DMS153 treated with DMSO at 0.1 percent for 48 hours (cell line): Measurements from ENCODE around the gene ADAMTS12.

ENCODE experiments used
- DNase-seq: peaks from one replicate; lab custom pipeline; 2025; ENCODE audit not compliant: unreplicated experiment; lab: John Stamatoyannopoulos, UW

The ADAMTS12 gene

GRCh38 chr5:33809936-33810335 lies 81.9 kb downstream of the ADAMTS12 start:
- DNase-seq: no peak

DNA sequence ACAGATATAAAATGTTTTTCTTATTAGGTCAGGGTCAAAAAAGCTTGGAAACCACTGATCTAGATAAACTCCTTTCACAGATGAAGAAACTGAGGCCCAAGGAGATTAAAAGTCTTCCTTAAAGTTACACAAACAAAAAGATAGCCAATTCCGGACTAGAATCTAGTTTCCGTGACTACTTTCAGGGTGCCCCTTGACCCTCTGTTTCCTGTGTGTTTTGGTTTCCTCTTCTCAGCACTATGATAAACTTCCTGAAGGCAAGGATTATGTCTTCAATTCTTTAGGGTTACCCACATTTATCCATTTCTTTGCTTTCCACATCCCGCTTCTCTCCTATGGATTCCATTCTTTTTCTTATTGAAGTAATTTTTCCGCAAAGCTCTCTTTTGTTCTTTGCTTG lies 83.1 kb downstream of the ADAMTS12 start:
- DNase-seq: no peak

GRCh38 chr5:33807771-33808170 lies 84.0 kb downstream of the ADAMTS12 start:
- no peak for DNase-seq

GRCh38 chr5:33806738-33807442 lies 84.9 kb downstream of the ADAMTS12 start:
- no peak for DNase-seq

- DNase-seq: no peak
Measured at GRCh38 chr5:33801292-33801691, 90.5 kb downstream of the ADAMTS12 start.

GRCh38 chr5:33800241-33800950 lies 91.4 kb downstream of the ADAMTS12 start:
- no peak for DNase-seq

- no peak for DNase-seq
Measured at GRCh38 chr5:33795496-33795895, 96.3 kb downstream of the ADAMTS12 start.

GRCh38 chr5:33794550-33795181 lies 97.1 kb downstream of the ADAMTS12 start:
- no peak for DNase-seq

- DNase-seq: no peak
Measured at GRCh38 chr5:33793836-33794549, 97.8 kb downstream of the ADAMTS12 start.

DNA sequence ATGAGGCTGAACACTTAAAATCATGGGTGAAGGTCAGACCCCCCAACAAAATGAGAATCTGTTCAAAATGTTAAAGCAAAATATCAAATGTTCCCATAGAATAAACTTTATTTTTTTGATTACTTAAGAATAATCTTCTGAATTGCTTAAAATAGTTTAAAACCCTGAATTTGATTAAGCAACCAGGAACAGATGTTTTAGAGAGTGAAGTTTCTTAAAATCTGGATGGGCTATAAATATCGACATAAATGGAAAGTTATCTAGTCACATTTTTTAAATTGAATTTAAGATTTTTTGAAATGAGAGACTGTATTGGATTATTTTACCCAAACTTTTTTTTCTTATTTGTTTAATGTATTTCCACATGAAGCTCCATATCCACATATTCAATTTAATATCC lies 98.5 kb downstream of the ADAMTS12 start:
- DNase-seq: no peak

DNA sequence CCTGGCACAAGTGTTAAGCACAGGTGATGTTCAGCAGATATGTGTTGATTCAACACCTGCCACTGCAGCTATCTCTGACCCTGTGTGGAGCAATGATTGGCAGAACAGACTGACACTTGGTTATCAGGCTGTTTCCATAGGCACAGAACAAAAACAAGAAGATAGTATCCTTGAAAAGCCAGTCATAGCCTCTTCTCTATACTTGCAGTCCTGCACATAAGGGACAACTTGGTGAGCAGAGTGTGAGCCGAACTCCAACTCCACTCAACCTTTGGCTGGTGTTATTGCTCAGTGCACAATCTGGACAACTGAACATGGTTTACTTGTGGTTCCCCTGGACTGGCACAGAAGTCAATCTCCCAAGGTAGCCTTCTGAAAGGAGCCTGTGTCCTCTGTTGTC lies 99.2 kb downstream of the ADAMTS12 start:
- no peak for DNase-seq

DNA sequence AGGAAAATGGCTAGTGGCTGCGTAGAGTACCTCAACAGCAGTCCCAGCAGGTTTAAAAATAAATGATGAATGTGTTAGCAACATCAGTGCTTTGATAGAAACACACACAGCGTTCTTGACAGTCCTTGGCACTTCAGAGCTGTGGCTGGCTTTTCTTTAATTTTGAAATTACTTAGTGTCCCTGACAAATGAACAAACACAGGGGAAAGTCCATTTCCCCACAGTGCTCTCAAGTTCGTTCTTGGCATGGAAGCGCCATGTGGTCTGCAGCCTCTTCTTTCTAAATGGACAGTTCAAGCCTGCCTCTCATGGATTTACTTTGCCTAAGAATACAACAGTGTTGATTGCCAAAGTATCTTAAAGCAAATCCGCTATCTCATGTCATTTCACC lies 102.2 kb downstream of the ADAMTS12 start:
- no peak for DNase-seq

DNA sequence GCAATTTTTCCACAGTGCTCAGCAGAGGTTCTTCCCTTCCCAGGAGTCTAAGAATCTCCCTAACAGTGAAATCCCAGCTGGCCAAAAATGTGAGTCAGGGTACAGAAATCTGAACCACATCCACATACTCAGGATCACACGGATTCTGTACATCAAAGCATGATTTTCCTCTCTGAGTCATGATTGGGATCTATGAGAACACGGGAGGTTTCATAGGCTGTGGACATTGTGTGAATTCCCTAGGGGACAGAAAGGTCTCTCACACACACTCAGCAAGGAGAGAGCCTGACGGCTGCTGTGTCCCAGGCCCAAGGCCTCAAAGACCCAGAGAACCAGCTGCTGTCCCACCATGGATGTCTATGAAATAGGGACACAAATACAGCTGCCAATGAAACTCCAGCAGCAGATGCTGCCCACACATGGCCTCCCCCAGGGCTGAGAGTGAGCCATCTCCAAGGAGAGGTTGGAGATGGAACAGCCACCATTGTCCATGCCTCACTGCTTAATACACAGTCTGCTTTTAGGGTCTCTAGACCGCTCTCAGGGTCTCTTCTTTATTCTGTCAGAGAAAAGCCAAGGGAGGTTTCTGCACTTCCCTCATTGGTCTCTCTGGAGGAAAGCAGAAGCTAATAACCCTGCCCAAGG lies 102.7 kb downstream of the ADAMTS12 start:
- no peak for DNase-seq

- DNase-seq: no peak
Measured at GRCh38 chr5:33785571-33785970, 106.2 kb downstream of the ADAMTS12 start.

DNA sequence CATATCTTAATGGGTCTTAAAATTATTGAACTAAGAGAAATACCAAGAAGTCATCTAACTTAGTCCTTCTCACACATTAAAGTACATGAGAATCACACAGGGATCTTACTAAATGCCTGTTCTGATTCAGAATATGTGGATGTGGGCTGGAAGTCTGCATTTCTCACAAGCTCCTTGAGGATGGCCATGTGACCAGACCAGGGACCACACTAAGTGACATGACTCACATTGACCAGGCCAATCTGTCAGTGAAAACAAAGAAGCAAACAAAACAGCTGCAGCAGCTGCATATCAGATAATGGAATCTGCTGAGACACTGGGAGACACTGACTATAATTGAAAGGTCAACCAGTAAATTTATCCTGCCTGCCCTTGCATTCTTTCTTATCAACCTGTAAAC lies 110.5 kb downstream of the ADAMTS12 start:
- no peak for DNase-seq

DNA sequence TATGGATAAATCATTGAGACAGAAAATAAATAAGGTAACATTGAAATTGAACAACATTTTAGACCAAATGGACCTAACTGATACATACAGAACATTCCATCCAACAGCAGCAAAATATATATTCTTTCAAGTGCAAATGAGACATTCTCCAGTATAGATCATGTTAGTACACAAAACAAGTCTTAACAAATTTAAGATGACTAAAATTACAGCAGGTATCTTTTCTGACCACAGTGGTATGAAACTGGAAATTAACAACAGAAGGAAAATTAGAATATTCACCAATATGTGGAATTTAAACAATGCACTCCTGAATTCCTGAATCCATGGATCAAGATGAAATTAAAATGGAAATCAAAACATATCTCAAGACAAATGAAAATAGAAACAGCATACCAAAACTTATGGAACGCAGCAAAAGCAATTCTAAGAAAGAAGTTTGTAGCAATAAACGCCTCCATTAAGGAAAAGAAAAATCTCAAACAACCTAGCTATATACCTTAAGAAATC lies 115.6 kb downstream of the ADAMTS12 start:
- DNase-seq: no peak

- no peak for DNase-seq
Measured at GRCh38 chr5:33774341-33774740, 117.4 kb downstream of the ADAMTS12 start.

DNA sequence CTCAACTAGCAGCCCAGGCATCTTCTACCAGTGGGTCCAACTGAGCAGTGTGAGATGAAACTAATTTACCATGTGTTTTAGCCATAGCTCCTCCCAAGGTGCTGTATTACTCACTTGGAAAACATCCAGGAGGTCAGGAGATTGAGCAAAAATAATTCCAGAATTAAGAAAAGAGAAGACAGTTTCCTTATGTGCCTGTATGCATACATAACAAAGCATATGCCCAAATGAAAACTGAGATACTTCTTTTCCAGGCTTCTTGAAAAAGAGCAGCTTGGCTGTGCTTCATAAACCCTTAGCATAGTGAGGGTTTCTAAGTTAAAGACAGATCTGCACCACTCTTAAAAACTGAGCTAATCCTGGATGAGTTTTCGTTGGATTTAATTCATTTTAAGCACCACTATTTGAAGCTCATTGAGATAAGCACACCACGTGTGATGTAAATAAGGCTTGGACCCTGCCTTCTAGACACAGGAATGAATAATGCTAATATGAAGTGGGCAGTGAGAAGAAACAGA lies 119.4 kb downstream of the ADAMTS12 start:
- DNase-seq: no peak

- no peak for DNase-seq
Measured at GRCh38 chr5:33769968-33770367, 121.8 kb downstream of the ADAMTS12 start.

- no peak for DNase-seq
Measured at GRCh38 chr5:33769196-33769595, 122.6 kb downstream of the ADAMTS12 start.

DNA sequence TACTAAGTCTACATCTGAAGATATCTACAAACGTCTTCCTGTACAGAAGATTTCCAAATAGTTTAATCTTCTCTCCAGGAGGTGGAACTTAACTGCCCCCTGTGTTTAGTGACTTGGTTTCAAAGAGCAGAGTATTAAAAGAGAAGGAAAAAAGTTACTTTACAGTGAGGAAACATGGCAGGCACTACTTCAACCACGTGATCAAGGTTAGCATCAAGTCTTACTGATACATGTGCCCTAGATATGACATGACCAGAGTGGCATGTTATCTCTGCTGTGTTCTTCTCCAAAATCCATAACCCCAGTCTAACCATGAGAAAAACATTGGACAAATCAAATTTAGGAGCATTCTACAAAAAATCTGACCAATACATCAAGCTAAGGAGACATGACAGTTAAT lies 125.8 kb downstream of the ADAMTS12 start:
- DNase-seq: no peak
